Fibroblast of villous mesenchyme (primary cell): ENCODE results near the gene SOSTDC1. TPM values are rescaled to one million over a fixed set of nuclear protein-coding genes. Genes with fewer than 3 reads are reported as not detected.
"Not testable (repeated sequence)": the region's sequence is repeated elsewhere in the genome, so short reads cannot be mapped to it uniquely, and the experiment has no call there.

ENCODE experiments used
- DNase-seq: peaks from one replicate; pipeline ENCODE4 v3.0.0-alpha.2; 2010; ENCODE audit warnings: low read depth
- H3K4me3 ChIP-seq: 2 replicates; pipeline ENCODE4 v1.5.1; 2011; ENCODE audit warnings: low read depth, mild to moderate bottlenecking, low read length
- CTCF ChIP-seq: IDR thresholded peaks from 2 replicates; pipeline ENCODE4 v1.5.1; 2012; ENCODE audit warnings: low read depth, mild to moderate bottlenecking, low read length; ENCODE audit not compliant: insufficient read depth
- total RNA-seq: library from RNA; depleted of rRNA; stranded (reverse); fragments of >200 nt; gene quantifications from 2 replicates; pipeline ENCODE4 v1.2.3, GENCODE V29; 2012

The SOSTDC1 gene
- not detected in 2 replicates for total RNA-seq

- DNase-seq, result no peak
- peak within 1 kb of the TSS; percentile 7 for H3K4me3 ChIP-seq
Measured at GRCh38 chr7:16465469-16466361, at the start of gene SOSTDC1. Gene SOSTDC1 (minus strand): TSS chr7:16465738. CDS start chr7:16465668, 70 bp downstream.

GRCh38 chr7:16514729-16515128 is 49.2 kb upstream of the SOSTDC1 start:
- TF ChIP-seq CTCF, result no peak
- no peak for DNase-seq
- H3K4me3 ChIP-seq, result no peak overlapping the region

More at GRCh38 chr7:16465469-16466361, at the start of gene SOSTDC1:
- TF ChIP-seq CTCF, result no peak

GRCh38 chr7:16514271-16514670 is 48.7 kb upstream of the SOSTDC1 start:
- DNase-seq, result no peak
- no peak for TF ChIP-seq CTCF
- no peak overlapping the region for H3K4me3 ChIP-seq

GRCh38 chr7:16512097-16512496 is 46.6 kb upstream of the SOSTDC1 start:
- no peak overlapping the region for H3K4me3 ChIP-seq
- no peak for TF ChIP-seq CTCF
- DNase-seq, result no peak

GRCh38 chr7:16511314-16511713 is 45.8 kb upstream of the SOSTDC1 start:
- no peak overlapping the region for H3K4me3 ChIP-seq
- TF ChIP-seq CTCF, result no peak
- no peak for DNase-seq

- no peak for TF ChIP-seq CTCF
- H3K4me3 ChIP-seq, result no peak overlapping the region
- no peak for DNase-seq
Measured at GRCh38 chr7:16509829-16510228, 44.3 kb upstream of the SOSTDC1 start.

- DNase-seq, H3K4me3 ChIP-seq: not testable (repeated sequence)
Measured at GRCh38 chr7:16506422-16506821, 40.9 kb upstream of the SOSTDC1 start.
